ENCODE measurements around the gene CDKN2A. TPM values are rescaled to one million over a fixed set of nuclear protein-coding genes. Genes with fewer than 3 reads are reported as not detected.

Gene CDKN2A
- polyA plus RNA-seq, 1 donor from 2014 or later, result not detected

DNA sequence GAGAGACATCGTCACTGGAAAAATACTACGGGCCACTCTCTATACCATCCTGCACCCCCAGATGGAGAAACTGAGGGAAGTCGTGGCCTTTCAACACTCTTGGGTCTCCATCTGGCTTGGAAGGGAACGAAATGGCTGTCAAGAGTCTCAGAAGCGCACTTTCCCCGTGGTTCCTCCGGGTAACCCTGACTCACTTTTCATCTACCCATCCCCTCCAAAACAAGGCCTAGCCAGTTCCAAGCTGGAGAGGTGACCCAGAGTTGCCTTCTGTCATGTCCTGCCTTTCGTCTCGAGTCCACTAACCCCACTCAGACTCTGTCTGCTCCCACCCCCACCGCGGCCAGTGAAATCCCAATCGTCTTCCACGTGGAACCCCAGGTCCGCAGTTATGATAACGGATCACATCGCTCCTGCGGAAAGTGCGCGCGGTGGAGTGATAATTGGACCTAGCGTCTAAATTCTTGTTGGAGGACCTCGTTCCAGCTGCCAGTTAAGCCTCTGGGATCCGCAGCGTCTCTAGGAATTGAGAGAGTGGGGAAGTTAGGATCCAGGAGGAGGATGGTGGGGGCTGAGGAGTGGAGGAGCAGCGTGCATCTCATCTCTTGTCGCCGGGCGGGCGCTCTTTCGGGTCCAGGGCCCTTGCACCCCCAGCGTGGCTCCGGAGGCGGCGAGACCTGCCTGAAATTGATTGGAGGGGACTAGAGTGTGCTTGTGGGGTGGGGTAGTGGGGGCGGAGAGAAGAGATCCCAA is 4.6 kb downstream of the CDKN2A start:
- Histone ChIP-seq H2AFZ (ENCODE audit: low read depth, low read length) (no peak overlapping the region), H3K9me3 (ENCODE audit: low read length) (no peaks in the 10 kb centered on the region), H3K27me3 (ENCODE audit: insufficient read depth, low read depth, low read length) (peaks cover 99% of the 10 kb centered on the region), H3K27ac (ENCODE audit: low read length) (no peak overlapping the region), H3F3A (ENCODE audit: insufficient read depth, low read length, poor library complexity, severe bottlenecking) (no peaks in the 10 kb centered on the region), H3K79me2 (replicated peaks; ENCODE audit: insufficient read depth, low read length) (no peaks in the 10 kb centered on the region), H3K4me3 (ENCODE audit: low read length) (no peak overlapping the region), H3K36me3 (ENCODE audit: insufficient read depth, low read length) (no peaks in the 10 kb centered on the region), H3K4me2 (ENCODE audit: low read length) (no peak overlapping the region), H3K9me2 (ENCODE audit: insufficient read depth, low read length) (peaks cover 2% of the 10 kb centered on the region), H4K20me1 (ENCODE audit: insufficient read depth) (no peaks in the 10 kb centered on the region), H3K9ac (ENCODE audit: low read length) (no peak overlapping the region)
- TF ChIP-seq, protein P1, sequence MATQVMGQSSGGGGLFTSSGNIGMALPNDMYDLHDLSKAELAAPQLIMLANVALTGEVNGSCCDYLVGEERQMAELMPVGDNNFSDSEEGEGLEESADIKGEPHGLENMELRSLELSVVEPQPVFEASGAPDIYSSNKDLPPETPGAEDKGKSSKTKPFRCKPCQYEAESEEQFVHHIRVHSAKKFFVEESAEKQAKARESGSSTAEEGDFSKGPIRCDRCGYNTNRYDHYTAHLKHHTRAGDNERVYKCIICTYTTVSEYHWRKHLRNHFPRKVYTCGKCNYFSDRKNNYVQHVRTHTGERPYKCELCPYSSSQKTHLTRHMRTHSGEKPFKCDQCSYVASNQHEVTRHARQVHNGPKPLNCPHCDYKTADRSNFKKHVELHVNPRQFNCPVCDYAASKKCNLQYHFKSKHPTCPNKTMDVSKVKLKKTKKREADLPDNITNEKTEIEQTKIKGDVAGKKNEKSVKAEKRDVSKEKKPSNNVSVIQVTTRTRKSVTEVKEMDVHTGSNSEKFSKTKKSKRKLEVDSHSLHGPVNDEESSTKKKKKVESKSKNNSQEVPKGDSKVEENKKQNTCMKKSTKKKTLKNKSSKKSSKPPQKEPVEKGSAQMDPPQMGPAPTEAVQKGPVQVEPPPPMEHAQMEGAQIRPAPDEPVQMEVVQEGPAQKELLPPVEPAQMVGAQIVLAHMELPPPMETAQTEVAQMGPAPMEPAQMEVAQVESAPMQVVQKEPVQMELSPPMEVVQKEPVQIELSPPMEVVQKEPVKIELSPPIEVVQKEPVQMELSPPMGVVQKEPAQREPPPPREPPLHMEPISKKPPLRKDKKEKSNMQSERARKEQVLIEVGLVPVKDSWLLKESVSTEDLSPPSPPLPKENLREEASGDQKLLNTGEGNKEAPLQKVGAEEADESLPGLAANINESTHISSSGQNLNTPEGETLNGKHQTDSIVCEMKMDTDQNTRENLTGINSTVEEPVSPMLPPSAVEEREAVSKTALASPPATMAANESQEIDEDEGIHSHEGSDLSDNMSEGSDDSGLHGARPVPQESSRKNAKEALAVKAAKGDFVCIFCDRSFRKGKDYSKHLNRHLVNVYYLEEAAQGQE (IDR thresholded peaks at IDR 0.05; ENCODE audit: borderline replicate concordance), result no peak
- TF ChIP-seq POLR2AphosphoS5 (IDR thresholded peaks at IDR 0.05), result no peak
- TF ChIP-seq RAD21 (conservative IDR thresholded peaks at IDR 0.05), result no peak
- no peak for TF ChIP-seq TAF1 (IDR thresholded peaks at IDR 0.05; ENCODE audit: low read depth)
- TF ChIP-seq EP300 (conservative IDR thresholded peaks at IDR 0.05; ENCODE audit: poor library complexity, severe bottlenecking), result no peak
- TF ChIP-seq SMC3 (conservative IDR thresholded peaks at IDR 0.05; ENCODE audit: poor library complexity), result no peak
- no peak for TF ChIP-seq EZH2 (IDR thresholded peaks at IDR 0.05; ENCODE audit: borderline replicate concordance, insufficient read depth, low read length, poor library complexity, severe bottlenecking)
- TF ChIP-seq MXI1 (conservative IDR thresholded peaks at IDR 0.05; ENCODE audit: poor library complexity, severe bottlenecking), result no peak
- TF ChIP-seq, protein P2, sequence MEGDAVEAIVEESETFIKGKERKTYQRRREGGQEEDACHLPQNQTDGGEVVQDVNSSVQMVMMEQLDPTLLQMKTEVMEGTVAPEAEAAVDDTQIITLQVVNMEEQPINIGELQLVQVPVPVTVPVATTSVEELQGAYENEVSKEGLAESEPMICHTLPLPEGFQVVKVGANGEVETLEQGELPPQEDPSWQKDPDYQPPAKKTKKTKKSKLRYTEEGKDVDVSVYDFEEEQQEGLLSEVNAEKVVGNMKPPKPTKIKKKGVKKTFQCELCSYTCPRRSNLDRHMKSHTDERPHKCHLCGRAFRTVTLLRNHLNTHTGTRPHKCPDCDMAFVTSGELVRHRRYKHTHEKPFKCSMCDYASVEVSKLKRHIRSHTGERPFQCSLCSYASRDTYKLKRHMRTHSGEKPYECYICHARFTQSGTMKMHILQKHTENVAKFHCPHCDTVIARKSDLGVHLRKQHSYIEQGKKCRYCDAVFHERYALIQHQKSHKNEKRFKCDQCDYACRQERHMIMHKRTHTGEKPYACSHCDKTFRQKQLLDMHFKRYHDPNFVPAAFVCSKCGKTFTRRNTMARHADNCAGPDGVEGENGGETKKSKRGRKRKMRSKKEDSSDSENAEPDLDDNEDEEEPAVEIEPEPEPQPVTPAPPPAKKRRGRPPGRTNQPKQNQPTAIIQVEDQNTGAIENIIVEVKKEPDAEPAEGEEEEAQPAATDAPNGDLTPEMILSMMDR (IDR thresholded peaks at IDR 0.05; ENCODE audit: poor library complexity, severe bottlenecking), result no peak

DNA sequence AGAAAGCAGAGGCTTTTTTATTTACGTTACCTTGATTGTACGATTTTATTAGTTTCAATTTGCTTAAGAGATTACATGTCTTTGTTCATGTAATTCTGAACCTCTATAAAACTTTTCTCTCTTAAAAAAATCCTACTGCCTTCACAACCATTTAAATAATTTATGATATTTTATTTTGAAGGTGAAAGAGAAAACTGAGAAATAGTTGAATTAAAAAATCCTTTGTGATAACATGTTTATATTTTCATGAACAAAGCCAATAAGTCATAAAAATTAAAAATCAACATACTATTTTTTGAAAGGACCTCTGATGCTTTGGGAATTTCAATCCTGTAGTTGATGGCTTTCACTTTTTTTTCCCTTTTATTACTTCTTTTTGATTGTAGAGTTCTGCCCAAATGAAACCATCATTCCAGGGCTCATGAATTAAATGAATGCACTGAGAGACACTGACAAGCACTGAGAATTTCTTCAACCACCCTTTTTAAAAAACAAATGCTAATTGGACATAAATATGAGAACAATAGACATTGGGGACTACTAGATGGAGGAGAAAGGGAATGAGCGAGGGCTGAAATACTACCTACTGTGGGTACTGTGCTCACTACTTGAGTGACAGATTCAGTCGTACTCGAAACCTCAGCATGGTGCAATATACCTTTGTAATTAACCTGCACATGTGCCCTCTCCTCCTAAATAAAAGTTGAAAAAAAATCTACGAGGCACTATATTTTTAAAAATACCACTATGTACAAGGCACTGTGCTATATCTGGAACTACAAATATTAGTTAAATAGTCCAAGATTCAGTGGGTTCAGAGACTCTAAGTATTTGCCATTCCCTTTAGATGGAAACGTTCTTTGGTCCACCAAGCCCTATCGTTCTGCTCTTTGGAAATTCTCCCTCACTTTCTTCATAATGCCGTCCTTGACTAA is 5.9 kb downstream of the CDKN2A start:
- peaks cover 2% of the 10 kb centered on the region for H3K9me2 ChIP-seq (ENCODE audit: insufficient read depth, low read length)
- peaks cover 100% of the 10 kb centered on the region for H3K27me3 ChIP-seq (ENCODE audit: insufficient read depth, low read depth, low read length)
- H3K4me3 ChIP-seq (ENCODE audit: low read length), result no peak overlapping the region
- no peaks in the 10 kb centered on the region for H3K79me2 ChIP-seq (replicated peaks; ENCODE audit: insufficient read depth, low read length)
- no peaks in the 10 kb centered on the region for H4K20me1 ChIP-seq (ENCODE audit: insufficient read depth)
- H3F3A ChIP-seq (ENCODE audit: insufficient read depth, low read length, poor library complexity, severe bottlenecking), result no peaks in the 10 kb centered on the region
- no peaks in the 10 kb centered on the region for H3K9me3 ChIP-seq (ENCODE audit: low read length)
- H3K9ac ChIP-seq (ENCODE audit: low read length), result no peak overlapping the region
- no peak overlapping the region for H2AFZ ChIP-seq (ENCODE audit: low read depth, low read length)
- H3K36me3 ChIP-seq (ENCODE audit: insufficient read depth, low read length), result no peaks in the 10 kb centered on the region
- TF ChIP-seq TAF1 (IDR thresholded peaks at IDR 0.05; ENCODE audit: low read depth), result no peak
- TF ChIP-seq EZH2 (IDR thresholded peaks at IDR 0.05; ENCODE audit: borderline replicate concordance, insufficient read depth, low read length, poor library complexity, severe bottlenecking), result no peak
- TF ChIP-seq EP300 (conservative IDR thresholded peaks at IDR 0.05; ENCODE audit: poor library complexity, severe bottlenecking), result no peak
- no peak for TF ChIP-seq SMC3 (conservative IDR thresholded peaks at IDR 0.05; ENCODE audit: poor library complexity)
- no peak for TF ChIP-seq MXI1 (conservative IDR thresholded peaks at IDR 0.05; ENCODE audit: poor library complexity, severe bottlenecking)
- TF ChIP-seq RAD21 (conservative IDR thresholded peaks at IDR 0.05), result no peak
- TF ChIP-seq POLR2AphosphoS5 (IDR thresholded peaks at IDR 0.05), result no peak
- TF ChIP-seq, protein P2 (IDR thresholded peaks at IDR 0.05; ENCODE audit: poor library complexity, severe bottlenecking), result no peak
- TF ChIP-seq, protein P1 (IDR thresholded peaks at IDR 0.05; ENCODE audit: borderline replicate concordance), result no peak
- H3K4me2 ChIP-seq (ENCODE audit: low read length), result no peak overlapping the region
- H3K27ac ChIP-seq (ENCODE audit: low read length), result no peak overlapping the region

Measured in neural cell (in vitro differentiated cells).